Measurements from ENCODE around the gene TMEFF1.
"Not testable (repeated sequence)": the region's sequence is repeated elsewhere in the genome, so short reads cannot be mapped to it uniquely, and the experiment has no call there.

TMEFF1 gene

GRCh38 chr9:100472788-100473275, at the start of gene TMEFF1:
Gene TMEFF1 (plus strand): TSS chr9:100473149. CDS start chr9:100473545, 396 bp downstream.
- no peak for DNase-seq

- no peak for DNase-seq
These were observed 47.2 kb upstream of the TMEFF1 start for GRCh38 chr9:100425758-100426157.

DNA sequence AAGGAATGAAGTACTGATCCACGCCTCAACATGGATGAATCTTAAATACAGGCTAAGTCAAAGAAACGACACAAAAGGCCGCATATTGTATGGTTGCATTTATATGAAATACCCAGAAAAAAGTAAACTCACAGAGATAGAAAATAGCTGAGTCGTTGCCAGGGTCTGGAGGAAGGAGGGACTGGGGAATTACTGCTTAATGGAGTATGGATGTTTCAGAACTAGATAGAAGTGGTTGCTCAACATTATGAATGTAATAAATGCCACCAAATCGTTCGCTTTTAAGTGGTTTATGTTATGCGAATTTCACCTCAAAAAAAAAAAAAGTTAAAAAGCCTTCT, 46.8 kb upstream of the TMEFF1 start:
- DNase-seq, result no peak

DNA sequence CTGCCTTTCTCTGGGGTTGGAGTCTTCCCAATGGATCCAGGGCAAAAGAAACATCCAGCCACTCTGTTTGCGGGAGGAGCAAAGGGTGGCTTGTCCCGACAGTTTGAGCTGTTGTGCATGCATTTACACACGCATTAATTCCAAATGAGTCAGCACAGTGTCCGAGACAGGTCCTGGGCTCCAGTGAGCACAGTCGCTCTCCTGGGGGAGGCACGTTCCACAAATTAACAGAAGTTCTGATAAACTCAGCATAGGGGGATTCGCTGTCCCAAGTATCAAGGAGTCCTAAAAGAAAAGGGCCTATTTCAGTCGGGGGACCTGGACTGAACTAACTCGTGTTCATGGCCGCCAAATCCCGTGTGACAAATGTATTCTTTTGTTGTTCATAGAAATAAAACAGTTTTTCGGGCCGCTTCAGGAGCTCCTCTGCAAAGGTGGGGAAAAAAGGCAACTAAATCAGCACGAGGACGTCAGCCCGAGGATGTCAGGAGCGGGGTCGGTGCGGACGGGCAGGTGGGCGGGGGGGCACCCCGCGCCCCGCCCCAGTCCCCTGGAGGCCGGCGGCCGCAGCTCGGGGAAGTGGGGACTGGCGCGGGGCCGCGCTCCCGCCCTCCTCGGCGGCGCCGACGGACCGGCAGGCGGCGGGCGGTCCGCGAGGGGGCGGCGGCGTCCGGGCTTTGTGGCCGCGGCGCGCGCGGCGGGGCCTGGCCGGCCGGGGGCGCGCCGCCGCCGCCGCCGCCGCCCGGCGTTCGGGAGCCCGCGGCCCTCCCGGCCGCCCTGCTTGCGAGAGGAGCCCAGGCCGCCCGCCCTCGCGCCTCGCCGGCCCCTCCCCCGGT, 46.2 kb upstream of the TMEFF1 start, which contains the start of gene MSANTD3:
Gene MSANTD3, plus strand, starts transcription at position 614 of the 836 bp plus-strand sequence. CDS start 14,796 bp downstream, outside the sequence.
- no peak for DNase-seq

DNA sequence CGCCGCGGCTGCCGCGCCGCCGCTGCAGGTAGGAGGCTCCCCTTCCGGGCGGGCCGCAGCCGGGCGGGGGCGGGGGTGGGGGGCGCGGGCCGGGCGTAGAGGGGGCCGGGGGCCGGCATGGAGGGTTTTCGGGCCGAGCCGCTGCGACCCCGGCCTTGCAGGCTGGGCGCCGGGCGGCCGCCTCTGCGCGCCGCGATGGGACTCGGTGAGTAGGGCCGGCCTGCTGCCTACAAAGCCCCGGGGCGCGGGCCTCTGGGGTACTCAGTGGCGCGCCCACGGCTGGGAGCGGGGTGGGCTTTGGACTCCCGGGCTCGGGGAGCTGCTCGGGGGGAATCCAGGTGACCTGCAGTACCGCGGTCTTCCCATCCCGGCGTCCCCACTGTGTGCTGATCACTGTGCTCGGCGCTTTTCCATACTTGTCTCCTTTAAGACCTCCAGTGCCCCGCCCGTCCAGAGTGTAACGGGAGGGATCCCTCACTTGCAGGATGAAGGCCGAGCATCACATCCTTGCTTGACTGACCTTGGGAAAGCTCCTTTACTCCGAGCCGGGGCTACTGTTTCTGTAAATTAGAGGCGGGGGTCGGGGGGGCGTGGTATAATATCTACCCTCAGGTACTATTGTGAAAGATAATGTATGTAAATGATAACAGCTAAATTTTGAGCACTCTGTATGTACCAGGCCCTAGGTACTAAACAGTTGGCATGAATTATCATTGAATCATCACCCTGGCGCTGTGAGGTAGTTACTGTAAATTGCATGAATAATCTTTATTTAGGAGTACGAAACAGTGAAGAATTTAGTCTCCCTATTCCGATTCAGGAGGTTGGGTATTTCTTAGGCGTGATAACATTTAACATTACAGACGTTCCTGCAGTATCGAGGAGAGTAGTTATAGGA, 45.3 kb upstream of the TMEFF1 start:
- DNase-seq, result no peak

GRCh38 chr9:100428871-100429654, 43.9 kb upstream of the TMEFF1 start:
- DNase-seq, result no peak

GRCh38 chr9:100430286-100430940, 42.5 kb upstream of the TMEFF1 start:
- no peak for DNase-seq

GRCh38 chr9:100431886-100432285, 41.1 kb upstream of the TMEFF1 start:
- DNase-seq, result no peak

- DNase-seq, result no peak
These were observed 40.2 kb upstream of the TMEFF1 start for GRCh38 chr9:100432736-100433135.

DNA sequence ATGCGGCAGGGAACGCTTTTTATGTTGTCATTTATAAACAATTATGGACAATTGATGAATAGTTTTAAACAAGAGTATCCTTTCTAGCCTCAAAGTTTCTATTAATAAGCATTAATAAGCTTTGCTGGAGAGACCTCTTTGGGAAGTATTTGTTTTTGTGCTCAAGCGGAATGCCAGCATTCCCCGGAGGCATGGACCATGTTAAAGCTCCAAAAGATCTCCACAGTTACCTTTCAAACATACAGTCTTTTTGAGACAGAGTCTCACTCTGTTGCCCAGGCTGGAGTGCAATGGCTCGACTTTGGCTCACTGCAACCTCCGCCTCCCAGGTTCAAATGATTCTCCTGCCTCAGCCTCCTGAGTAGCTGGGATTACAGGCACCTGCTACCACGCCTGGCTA, 36.4 kb upstream of the TMEFF1 start:
- DNase-seq, result no peak

GRCh38 chr9:100437860-100438805, 34.8 kb upstream of the TMEFF1 start:
- peak; percentile 9 for DNase-seq

DNA sequence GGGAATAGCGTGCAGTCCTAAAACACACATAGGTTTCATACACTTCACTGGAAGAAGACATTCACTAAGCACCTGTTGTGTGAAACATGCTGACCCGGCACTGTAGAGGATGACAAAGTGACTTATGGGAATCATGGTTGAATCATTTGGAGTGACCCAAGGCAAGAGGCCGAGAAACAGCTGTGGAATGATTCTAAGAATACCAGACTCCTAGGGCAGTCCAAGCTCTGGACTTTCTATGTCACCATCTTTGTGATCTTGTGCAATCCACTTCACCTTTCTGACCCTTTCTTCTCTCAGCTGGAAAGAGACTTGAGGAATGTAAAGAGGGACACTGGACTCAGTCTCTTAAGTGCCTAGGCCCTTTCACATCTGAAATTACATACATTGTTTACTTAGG, 32.9 kb upstream of the TMEFF1 start:
- no peak for DNase-seq

DNA sequence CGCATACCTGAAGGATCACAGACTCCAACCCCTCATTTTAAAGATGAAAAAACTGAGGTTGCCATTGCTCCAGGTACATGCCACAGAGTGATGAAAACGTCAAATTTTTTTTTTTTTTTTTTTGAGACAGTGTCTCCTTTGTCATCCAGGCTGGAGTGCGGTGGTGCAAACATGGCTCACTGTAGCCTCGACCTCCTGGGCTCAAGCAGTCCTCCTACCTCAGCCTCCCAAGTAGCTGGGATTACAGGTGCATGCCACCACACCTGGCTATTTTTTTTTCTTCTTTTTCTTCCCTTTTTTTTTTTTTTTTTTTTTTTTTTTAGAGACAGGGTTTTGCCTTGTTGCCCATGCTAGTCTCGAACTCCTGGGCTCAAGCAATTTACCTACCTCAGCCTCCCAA, 32.5 kb upstream of the TMEFF1 start:
- not testable (repeated sequence) for DNase-seq

- DNase-seq, result no peak
These were observed 31.0 kb upstream of the TMEFF1 start for GRCh38 chr9:100441911-100442361.

DNA sequence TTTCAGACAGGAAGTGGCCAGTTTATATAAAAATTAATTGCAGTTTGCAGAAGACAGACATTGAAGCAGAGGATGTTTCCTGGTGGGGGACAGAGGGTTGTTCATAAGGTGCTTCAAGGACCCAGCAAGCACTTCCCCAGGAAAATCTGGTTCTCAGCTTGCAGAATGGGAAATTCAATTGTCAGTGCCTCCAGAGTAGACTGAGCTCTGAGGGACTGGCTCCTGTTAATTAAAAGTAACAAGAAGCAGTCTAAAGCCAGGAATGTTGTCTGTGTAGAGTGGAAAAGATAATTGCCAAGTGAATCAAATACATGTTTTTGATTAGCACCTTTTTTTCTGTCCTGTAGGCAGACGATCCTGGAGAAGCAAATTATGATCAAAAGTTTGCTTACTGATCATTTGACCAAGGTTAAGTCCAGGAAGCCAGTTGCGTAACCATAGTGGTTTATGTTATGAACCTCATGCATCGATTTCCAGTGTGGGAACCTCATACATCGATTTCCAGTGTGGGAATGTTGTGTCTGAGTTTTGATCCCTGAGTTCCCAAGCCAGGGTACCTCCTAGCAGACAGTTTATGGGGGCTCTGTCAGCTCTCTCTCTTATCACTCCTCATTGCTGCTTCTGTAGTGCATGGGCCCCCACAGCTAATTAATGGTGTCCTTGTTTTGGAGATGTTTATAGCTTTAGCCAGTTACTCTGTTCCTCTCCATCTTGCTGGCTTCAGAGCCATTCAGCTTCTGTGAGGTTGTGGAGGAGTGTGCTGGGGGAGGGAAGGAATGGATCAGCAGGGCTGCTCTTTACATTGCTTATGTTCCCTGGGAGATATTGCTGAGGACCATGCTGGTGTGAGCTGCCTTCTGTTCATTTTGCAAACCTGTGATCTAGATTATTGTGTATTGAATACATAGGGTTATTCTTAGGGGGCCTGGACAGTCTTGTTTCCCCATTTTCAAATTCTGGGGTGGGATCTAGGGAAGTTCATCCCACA, 28.9 kb upstream of the TMEFF1 start:
- no peak for DNase-seq

- DNase-seq, result no peak
These were observed 27.6 kb upstream of the TMEFF1 start for GRCh38 chr9:100445161-100445902.

DNA sequence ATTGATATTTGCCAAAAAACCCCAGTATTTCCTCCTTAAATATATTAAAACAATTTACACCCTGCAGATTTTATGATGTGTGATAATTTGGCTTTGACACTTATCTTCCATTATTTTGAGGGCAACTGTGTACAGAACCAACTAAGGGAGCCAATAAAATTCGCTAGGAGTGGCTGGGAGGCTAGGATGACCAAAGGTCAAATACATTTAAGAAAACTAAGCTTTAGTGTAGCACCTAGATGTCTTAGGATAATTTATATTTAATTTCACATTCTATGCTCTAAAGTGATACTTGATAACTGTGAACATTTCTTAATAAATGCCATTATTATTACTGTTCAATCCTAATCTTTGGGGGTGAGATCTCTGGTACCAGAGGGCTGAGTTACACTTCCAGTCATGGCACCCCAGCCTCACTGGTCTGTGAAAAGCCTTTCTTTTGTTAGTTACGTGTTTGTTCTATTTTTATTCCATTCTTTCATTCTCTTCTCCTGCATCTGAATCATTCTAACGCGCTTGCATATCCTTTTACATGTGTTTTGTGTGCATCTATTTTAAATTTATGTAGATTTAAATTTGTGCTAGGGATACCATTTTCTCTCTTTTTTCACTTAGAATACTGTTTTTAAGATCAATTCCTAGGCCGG, 26.9 kb upstream of the TMEFF1 start:
- DNase-seq, result no peak

GRCh38 chr9:100447041-100447440, 25.9 kb upstream of the TMEFF1 start:
- no peak for DNase-seq
